Brain microvascular endothelial cell (primary cell): ENCODE results near the gene ESPN.

Source experiments
- DNase-seq: peaks from one replicate; pipeline ENCODE4 v3.0.0-alpha.2; 2020
- H3K27ac ChIP-seq: fragments of 250-450 bp; sonication (Bioruptor Pico); 2 replicates; pipeline ENCODE4 v1.5.1; 2020; ENCODE audit warnings: mild to moderate bottlenecking, moderate library complexity
- H3K27me3 ChIP-seq: fragments of 250-450 bp; sonication (Bioruptor Pico); replicated peaks from 2 replicates; pipeline ENCODE4 v1.5.1; 2020; ENCODE audit warnings: mild to moderate bottlenecking
- H3K36me3 ChIP-seq: fragments of 250-450 bp; sonication (Bioruptor Pico); replicated peaks from 2 replicates; pipeline ENCODE4 v1.5.1; 2020; ENCODE audit warnings: mild to moderate bottlenecking
- H3K4me3 ChIP-seq: 2 replicates; pipeline ENCODE4 v1.5.1; 2011; ENCODE audit warnings: low read depth, mild to moderate bottlenecking, control low read depth, low read length, moderate library complexity
- CTCF ChIP-seq: IDR thresholded peaks from 2 replicates; pipeline ENCODE4 v1.5.1; 2011; ENCODE audit warnings: low read depth, mild to moderate bottlenecking, moderate library complexity, low read length, control low read depth, inconsistent platforms; ENCODE audit errors: missing control alignments
- in situ Hi-C: cut with HindIII; loops from 2 replicates; pipeline ENCODE4 v1.10.0; 2017; ENCODE audit warnings: low sequenced_read_pairs, low pct_ligation_motif_present

Gene ESPN

GRCh38 chr1:6472391-6472790 is 47.8 kb downstream of the ESPN start:
- Histone ChIP-seq H3K4me3 (no peak overlapping the region), H3K36me3 (peaks cover 41% of the 10 kb centered on the region), H3K27me3 (no peaks in the 10 kb centered on the region), H3K27ac (no peak overlapping the region)
- no peak for DNase-seq
- in situ Hi-C loops, result no loop called here
- TF ChIP-seq CTCF, result peak; percentile 54

- Histone ChIP-seq H3K4me3 (no peak overlapping the region), H3K27me3 (no peaks in the 10 kb centered on the region), H3K27ac (no peak overlapping the region), H3K36me3 (peaks cover 39% of the 10 kb centered on the region)
- DNase-seq, result no peak
- in situ Hi-C loops, result no loop called here
- no peak for TF ChIP-seq CTCF
Observed at GRCh38 chr1:6473156-6473555, 48.6 kb downstream of the ESPN start.

- in situ Hi-C loops, result no loop called here
- DNase-seq, result no peak
- no peak for TF ChIP-seq CTCF
- Histone ChIP-seq H3K36me3 (peaks cover 33% of the 10 kb centered on the region), H3K27ac (no peak overlapping the region), H3K4me3 (no peak overlapping the region), H3K27me3 (no peaks in the 10 kb centered on the region)
Observed at GRCh38 chr1:6473974-6474814, 49.6 kb downstream of the ESPN start.

GRCh38 chr1:6474815-6475282 is 50.3 kb downstream of the ESPN start:
- TF ChIP-seq CTCF, result no peak
- no peak for DNase-seq
- H3K36me3 ChIP-seq, result peaks cover 27% of the 10 kb centered on the region
- in situ Hi-C loops, result no loop called here
- no peaks in the 10 kb centered on the region for H3K27me3 ChIP-seq
- no peak overlapping the region for H3K27ac ChIP-seq
- H3K4me3 ChIP-seq, result no peak overlapping the region

- peak; percentile 96 for TF ChIP-seq CTCF
- Histone ChIP-seq H3K27ac (no peak overlapping the region), H3K4me3 (no peak overlapping the region), H3K27me3 (no peaks in the 10 kb centered on the region), H3K36me3 (peaks cover 20% of the 10 kb centered on the region)
- no peak for DNase-seq
- in situ Hi-C loops, result no loop called here
Observed at GRCh38 chr1:6475381-6476133, 51.0 kb downstream of the ESPN start.
